GM18498 (cell line): ENCODE data around the gene GJA3.

Source experiments
- ATAC-seq: cut with Tn5 transposase; IDR thresholded peaks from one replicate; pipeline ENCODE4 v1.9.1; 2021; ENCODE audit warnings: mild to moderate bottlenecking, moderate library complexity; ENCODE audit not compliant: unreplicated experiment

The GJA3 gene

GRCh38 chr13:20160306-20161274 lies at the start of gene GJA3:
GJA3 (minus strand) TSS chr13:20161052; CDS start chr13:20143288, 17,764 bp downstream.
- ATAC-seq, result peak; percentile 75

GRCh38 chr13:20209948-20210347 lies 49.1 kb upstream of the GJA3 start:
- no peak for ATAC-seq

GRCh38 chr13:20206698-20207235 lies 45.9 kb upstream of the GJA3 start:
- no peak for ATAC-seq

- no peak for ATAC-seq
Observed at GRCh38 chr13:20206065-20206697, 45.3 kb upstream of the GJA3 start.

GRCh38 chr13:20198781-20199180 lies 37.9 kb upstream of the GJA3 start:
- no peak for ATAC-seq

- no peak for ATAC-seq
Observed at GRCh38 chr13:20197361-20197834, 36.5 kb upstream of the GJA3 start.

- no peak for ATAC-seq
Observed at GRCh38 chr13:20195801-20196200, 34.9 kb upstream of the GJA3 start.

- ATAC-seq, result peak; percentile 42
Observed at GRCh38 chr13:20193907-20194631, 33.2 kb upstream of the GJA3 start.

GRCh38 chr13:20193162-20193906 lies 32.5 kb upstream of the GJA3 start:
- no peak for ATAC-seq

- ATAC-seq, result no peak
Observed at GRCh38 chr13:20192836-20193161, 31.9 kb upstream of the GJA3 start, which contains the start of gene GJB2. GJB2 (minus strand) TSS chr13:20192938; CDS start chr13:20189581, 3,357 bp downstream.

- ATAC-seq, result no peak
Observed at GRCh38 chr13:20192158-20192835, 31.4 kb upstream of the GJA3 start.

- ATAC-seq, result no peak
Observed at GRCh38 chr13:20191311-20192157, 30.7 kb upstream of the GJA3 start.

GRCh38 chr13:20190481-20191310 lies 29.8 kb upstream of the GJA3 start:
- ATAC-seq, result no peak

- no peak for ATAC-seq
Observed at GRCh38 chr13:20190076-20190475, 29.2 kb upstream of the GJA3 start.

- ATAC-seq, result no peak
Observed at GRCh38 chr13:20188667-20189553, 28.1 kb upstream of the GJA3 start.

GRCh38 chr13:20186771-20187170 lies 25.9 kb upstream of the GJA3 start:
- ATAC-seq, result no peak
